Smooth muscle cell (in vitro differentiated cells): ENCODE measurements around the gene FRMD4B. TPM values are rescaled to one million over a fixed set of nuclear protein-coding genes. Genes with fewer than 3 reads are reported as not detected.

ENCODE experiments used
- DNase-seq: peaks from one replicate; lab custom pipeline; 2025; ENCODE audit not compliant: unreplicated experiment; lab: John Stamatoyannopoulos, UW
- H2AFZ ChIP-seq: fragments of 200-600 bp; sonication (generic); 2 replicates; pipeline ENCODE4 v1.6.0; 2016; ENCODE audit warnings: antibody characterized with exemption, low read depth, mild to moderate bottlenecking
- H3F3A ChIP-seq: fragments of 200-600 bp; sonication (generic); 2 replicates; pipeline ENCODE4 v1.6.0; 2017; ENCODE audit warnings: antibody characterized with exemption, low read depth
- H3K27ac ChIP-seq: fragments of 200-600 bp; sonication (generic); 2 replicates; pipeline ENCODE4 v1.5.1; 2016; ENCODE audit warnings: low read depth, mild to moderate bottlenecking
- H3K27me3 ChIP-seq: fragments of 200-600 bp; sonication (generic); 2 replicates; pipeline ENCODE4 v1.6.1; 2016; ENCODE audit warnings: low read depth, mild to moderate bottlenecking
- H3K36me3 ChIP-seq: fragments of 200-600 bp; sonication (generic); 2 replicates; pipeline ENCODE4 v1.5.1; 2016; ENCODE audit warnings: low read depth
- H3K4me1 ChIP-seq: fragments of 200-600 bp; sonication (generic); 2 replicates; pipeline ENCODE4 v1.5.1; 2016; ENCODE audit warnings: low read depth
- H3K4me2 ChIP-seq: fragments of 200-600 bp; sonication (generic); 2 replicates; pipeline ENCODE4 v1.6.0; 2016; ENCODE audit warnings: mild to moderate bottlenecking
- H3K4me3 ChIP-seq: fragments of 200-600 bp; sonication (generic); 2 replicates; pipeline ENCODE4 v1.5.1; 2016; ENCODE audit warnings: mild to moderate bottlenecking
- H3K79me2 ChIP-seq: fragments of 200-600 bp; sonication (generic); 2 replicates; pipeline ENCODE4 v1.6.0; 2016; ENCODE audit warnings: low read depth, mild to moderate bottlenecking
- H3K9ac ChIP-seq: fragments of 200-600 bp; sonication (generic); 2 replicates; pipeline ENCODE4 v1.6.0; 2016; ENCODE audit warnings: low read depth
- H3K9me3 ChIP-seq: fragments of 200-600 bp; sonication (generic); replicated peaks from 2 replicates; pipeline ENCODE4 v1.5.1; 2016; ENCODE audit warnings: low read depth
- H4K20me1 ChIP-seq: fragments of 200-600 bp; sonication (generic); 2 replicates; pipeline ENCODE4 v1.6.0; 2016; ENCODE audit warnings: low read depth
- WGBS: methylation state at CpG from one replicate; pipeline ENCODE4 v1.1.7; 2016; ENCODE audit warnings: low lambda C conversion rate; 5-methylcytosine and 5-hydroxymethylcytosine counted together
- polyA plus RNA-seq: library from polyadenylated mRNA; unstranded; fragments of >200 nt; fragmentation: Nextera tagmentation; extraction: Ambion mirVana; gene quantifications from 2 replicates; pipeline ENCODE4 v1.2.1, GENCODE V29; 2016
- total RNA-seq: library from RNA; depleted of rRNA; stranded (reverse); fragments of >200 nt; gene quantifications from 2 replicates; pipeline ENCODE4 v1.2.3, GENCODE V29; 2014
- TF ChIP-seq, protein P1 (sequence below): fragments of 200-600 bp; sonication (generic); IDR thresholded peaks from 2 replicates; pipeline ENCODE4 v1.5.1; 2017; ENCODE audit warnings: borderline replicate concordance, mild to moderate bottlenecking, antibody characterized with exemption; ENCODE audit not compliant: insufficient read depth, poor library complexity, severe bottlenecking

Gene FRMD4B
- total and polyA plus RNA-seq, 2 experiments from 2014 or later = 3.7 to 24.3 TPM

DNA sequence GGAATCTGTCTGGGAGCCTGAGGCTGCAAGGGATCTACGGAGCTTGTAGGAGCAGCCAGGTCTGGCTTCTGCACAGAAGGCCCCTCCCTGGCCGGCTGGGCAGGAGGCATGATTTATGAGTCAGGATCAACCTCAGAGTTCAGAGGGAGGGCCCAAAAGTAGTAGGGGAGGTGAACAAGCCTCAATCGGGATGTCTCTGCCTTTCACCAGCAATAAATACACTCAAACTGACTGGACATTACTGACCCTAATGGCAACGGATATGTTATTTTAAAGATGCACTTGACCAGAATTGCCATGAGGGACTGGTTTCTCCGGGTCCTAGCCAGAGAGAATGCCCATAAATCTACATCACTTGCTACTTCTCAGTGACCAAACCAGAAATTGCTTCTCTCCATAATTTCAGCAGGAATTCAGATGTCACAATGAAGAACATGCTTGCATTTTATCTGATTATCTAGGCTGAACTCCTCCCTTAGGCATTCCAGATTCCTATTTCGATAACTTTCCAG, 153.9 kb downstream of the FRMD4B start:
- no peak for DNase-seq
- Histone ChIP-seq H3K4me2 (peak overlapping the region; percentile 74), H4K20me1 (no peaks in the 10 kb centered on the region), H3K9ac (no peak overlapping the region), H2AFZ (peak overlapping the region; percentile 29), H3K79me2 (no peaks in the 10 kb centered on the region), H3K4me1 (no peaks in the 10 kb centered on the region), H3K9me3 (no peaks in the 10 kb centered on the region), H3K36me3 (no peaks in the 10 kb centered on the region), H3F3A (peaks cover 9% of the 10 kb centered on the region), H3K27me3 (no peaks in the 10 kb centered on the region), H3K27ac (peak overlapping the region; percentile 36), H3K4me3 (no peak overlapping the region)
- TF ChIP-seq, protein P1, sequence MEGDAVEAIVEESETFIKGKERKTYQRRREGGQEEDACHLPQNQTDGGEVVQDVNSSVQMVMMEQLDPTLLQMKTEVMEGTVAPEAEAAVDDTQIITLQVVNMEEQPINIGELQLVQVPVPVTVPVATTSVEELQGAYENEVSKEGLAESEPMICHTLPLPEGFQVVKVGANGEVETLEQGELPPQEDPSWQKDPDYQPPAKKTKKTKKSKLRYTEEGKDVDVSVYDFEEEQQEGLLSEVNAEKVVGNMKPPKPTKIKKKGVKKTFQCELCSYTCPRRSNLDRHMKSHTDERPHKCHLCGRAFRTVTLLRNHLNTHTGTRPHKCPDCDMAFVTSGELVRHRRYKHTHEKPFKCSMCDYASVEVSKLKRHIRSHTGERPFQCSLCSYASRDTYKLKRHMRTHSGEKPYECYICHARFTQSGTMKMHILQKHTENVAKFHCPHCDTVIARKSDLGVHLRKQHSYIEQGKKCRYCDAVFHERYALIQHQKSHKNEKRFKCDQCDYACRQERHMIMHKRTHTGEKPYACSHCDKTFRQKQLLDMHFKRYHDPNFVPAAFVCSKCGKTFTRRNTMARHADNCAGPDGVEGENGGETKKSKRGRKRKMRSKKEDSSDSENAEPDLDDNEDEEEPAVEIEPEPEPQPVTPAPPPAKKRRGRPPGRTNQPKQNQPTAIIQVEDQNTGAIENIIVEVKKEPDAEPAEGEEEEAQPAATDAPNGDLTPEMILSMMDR = no peak
- WGBS = 30% methylated on average over 6 of the region's 6 CpGs

DNA sequence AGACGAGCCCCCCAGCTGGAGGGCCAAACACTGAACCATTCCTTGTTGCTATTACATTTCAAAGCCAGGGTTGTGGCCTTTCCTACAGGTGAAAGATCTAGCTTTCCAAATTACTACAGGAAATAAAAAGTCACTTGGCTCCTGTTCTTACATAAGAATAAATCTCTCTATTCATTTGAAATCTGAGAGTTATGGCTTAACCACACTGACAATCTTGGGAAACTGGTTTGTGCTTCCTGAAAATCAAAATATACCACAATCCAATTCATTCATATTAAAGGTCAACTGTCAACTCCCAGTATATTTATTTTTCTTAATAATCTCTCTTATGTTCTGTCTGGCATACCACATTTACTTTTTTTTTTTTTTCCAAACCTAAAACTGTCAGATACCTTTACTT, 159.8 kb downstream of the FRMD4B start:
- Histone ChIP-seq H3K36me3 (no peaks in the 10 kb centered on the region), H3K4me1 (no peaks in the 10 kb centered on the region), H3K79me2 (no peaks in the 10 kb centered on the region), H3K4me2 (no peak overlapping the region), H3K27me3 (no peaks in the 10 kb centered on the region), H3K9ac (no peak overlapping the region), H3K4me3 (no peak overlapping the region), H3F3A (no peaks in the 10 kb centered on the region), H4K20me1 (no peaks in the 10 kb centered on the region), H3K9me3 (no peaks in the 10 kb centered on the region), H2AFZ (no peak overlapping the region), H3K27ac (no peak overlapping the region)
- DNase-seq = no peak
- WGBS = 93% methylated on average over 1 of the region's 1 CpG
- TF ChIP-seq, protein P1 = no peak

- Histone ChIP-seq H3K9ac (no peak overlapping the region), H3K27ac (no peak overlapping the region), H3K4me3 (no peak overlapping the region), H4K20me1 (no peaks in the 10 kb centered on the region), H3K79me2 (no peaks in the 10 kb centered on the region), H3K27me3 (no peaks in the 10 kb centered on the region), H3K4me2 (no peak overlapping the region), H2AFZ (no peak overlapping the region), H3K4me1 (no peaks in the 10 kb centered on the region), H3K36me3 (no peaks in the 10 kb centered on the region), H3F3A (no peaks in the 10 kb centered on the region), H3K9me3 (no peaks in the 10 kb centered on the region)
- 84% methylated on average over 7 of the region's 7 CpGs for WGBS
- TF ChIP-seq, protein P1 = no peak
- no peak for DNase-seq
These were observed 166.7 kb downstream of the FRMD4B start for GRCh38 chr3:69219101-69219708.

DNA sequence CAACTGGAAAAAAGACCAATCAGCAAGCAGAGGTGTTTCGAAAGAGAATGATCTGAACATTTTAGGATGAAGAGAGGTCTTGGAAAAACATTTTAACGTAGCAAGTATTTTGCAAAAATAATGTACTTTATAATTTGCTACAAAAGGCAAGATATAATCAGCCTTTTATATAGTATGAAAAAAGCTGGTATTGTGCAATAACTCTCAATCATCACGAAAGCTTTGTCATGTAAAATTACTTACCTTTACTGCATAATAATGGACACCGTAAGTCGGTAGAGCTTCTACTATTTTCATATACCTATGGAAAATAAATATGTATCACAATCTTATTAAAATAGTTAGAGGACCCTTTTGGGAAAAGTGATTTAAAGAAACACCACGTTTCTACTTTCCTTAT, 167.8 kb downstream of the FRMD4B start:
- whole genome bisulfite sequencing = 97% methylated on average over 6 of the region's 6 CpGs

More for the DNA sequence above, 167.8 kb downstream of the FRMD4B start:
- H3K27ac ChIP-seq = no peak overlapping the region
- H3K4me2 ChIP-seq = no peak overlapping the region
- no peak for DNase-seq
- no peaks in the 10 kb centered on the region for H3K9me3 ChIP-seq
- no peak overlapping the region for H3K9ac ChIP-seq
- no peak overlapping the region for H3K4me3 ChIP-seq
- no peaks in the 10 kb centered on the region for H3K4me1 ChIP-seq
- H4K20me1 ChIP-seq = no peaks in the 10 kb centered on the region
- H3K79me2 ChIP-seq = no peaks in the 10 kb centered on the region
- H3F3A ChIP-seq = no peaks in the 10 kb centered on the region
- TF ChIP-seq, protein P1 = no peak
- no peaks in the 10 kb centered on the region for H3K27me3 ChIP-seq
- H2AFZ ChIP-seq = no peak overlapping the region
- H3K36me3 ChIP-seq = no peaks in the 10 kb centered on the region
